GM12891 (cell line): ENCODE data around the gene SBNO1.

ENCODE experiments used
- POLR2A ChIP-seq: IDR thresholded peaks from 2 replicates; pipeline ENCODE4 v1.6.1; 2011; ENCODE audit warnings: low read depth, low read length, control low read depth
- POLR2AphosphoS5 ChIP-seq: IDR thresholded peaks from 2 replicates; pipeline ENCODE4 v1.6.1; 2011; ENCODE audit warnings: low read depth, low read length, control low read depth
- POU2F2 ChIP-seq: IDR thresholded peaks from 2 replicates; pipeline ENCODE4 v1.6.1; 2011; ENCODE audit warnings: low read depth, mild to moderate bottlenecking, control low read depth, low read length, moderate library complexity
- SPI1 ChIP-seq: IDR thresholded peaks from 2 replicates; pipeline ENCODE4 v1.6.1; 2011; ENCODE audit warnings: low read depth, low read length, control low read depth
- TAF1 ChIP-seq: IDR thresholded peaks from 2 replicates; pipeline ENCODE4 v1.6.1; 2011; ENCODE audit warnings: low read depth, low read length, control low read depth

GRCh38 chr12:123358035-123358434 is 6.6 kb downstream of the SBNO1 start:
- no peak for TF ChIP-seq POLR2A
- TF ChIP-seq TAF1 = no peak
- no peak for TF ChIP-seq POLR2AphosphoS5
- no peak for TF ChIP-seq SPI1
- no peak for TF ChIP-seq POU2F2
